Smooth muscle cell of the brain vasculature (primary cell): ENCODE results near the gene SMIM24.
A peak's percentile ranks its signal among the peaks of the same experiment; 100 is the strongest.
"Not testable (repeated sequence)": the region's sequence is repeated elsewhere in the genome, so short reads cannot be mapped to it uniquely, and the experiment has no call there.

Source experiments
- DNase-seq: peaks from one replicate; pipeline ENCODE4 v3.0.0-alpha.2; 2012; ENCODE audit warnings: low read depth, low spot score

SMIM24 gene

GRCh38 chr19:3455960-3456601 lies 24.2 kb downstream of the SMIM24 start:
- DNase-seq = no peak

GRCh38 chr19:3455393-3455955 lies 24.9 kb downstream of the SMIM24 start:
- no peak for DNase-seq

GRCh38 chr19:3454656-3455392 lies 25.5 kb downstream of the SMIM24 start:
- no peak for DNase-seq

- DNase-seq = no peak
Observed at GRCh38 chr19:3453840-3454239, 26.5 kb downstream of the SMIM24 start.

GRCh38 chr19:3452942-3453214 lies 27.4 kb downstream of the SMIM24 start:
- not testable (repeated sequence) for DNase-seq

GRCh38 chr19:3452171-3452941 lies 28.0 kb downstream of the SMIM24 start:
- DNase-seq = no peak

GRCh38 chr19:3451451-3451866 lies 28.9 kb downstream of the SMIM24 start:
- DNase-seq = no peak

- peak; percentile 86 for DNase-seq
Observed at GRCh38 chr19:3450796-3451411, 29.4 kb downstream of the SMIM24 start.

GRCh38 chr19:3448616-3449334 lies 31.6 kb downstream of the SMIM24 start:
- DNase-seq = no peak

- DNase-seq = not testable (repeated sequence)
Observed at GRCh38 chr19:3446657-3447056, 33.7 kb downstream of the SMIM24 start.

GRCh38 chr19:3444695-3445234 lies 35.6 kb downstream of the SMIM24 start:
- no peak for DNase-seq

- no peak for DNase-seq
Observed at GRCh38 chr19:3443840-3444694, 36.3 kb downstream of the SMIM24 start.

- DNase-seq = no peak
Observed at GRCh38 chr19:3442487-3443071, 37.7 kb downstream of the SMIM24 start.

GRCh38 chr19:3441986-3442329 lies 38.4 kb downstream of the SMIM24 start:
- no peak for DNase-seq

GRCh38 chr19:3441089-3441985 lies 39.0 kb downstream of the SMIM24 start:
- DNase-seq = no peak

GRCh38 chr19:3440082-3440481 lies 40.2 kb downstream of the SMIM24 start:
- no peak for DNase-seq

GRCh38 chr19:3434630-3435553 lies 45.4 kb downstream of the SMIM24 start:
- peak; percentile 87 for DNase-seq
